Femur (tissue), 1 donor: Measurements from ENCODE around the gene TPM2.

Source experiments
- DNase-seq: peaks from one replicate; pipeline ENCODE4 v3.0.0-alpha.2; 2017

TPM2 gene

GRCh38 chr9:35717132-35717870 lies 27.6 kb upstream of the TPM2 start:
- no peak for DNase-seq

DNA sequence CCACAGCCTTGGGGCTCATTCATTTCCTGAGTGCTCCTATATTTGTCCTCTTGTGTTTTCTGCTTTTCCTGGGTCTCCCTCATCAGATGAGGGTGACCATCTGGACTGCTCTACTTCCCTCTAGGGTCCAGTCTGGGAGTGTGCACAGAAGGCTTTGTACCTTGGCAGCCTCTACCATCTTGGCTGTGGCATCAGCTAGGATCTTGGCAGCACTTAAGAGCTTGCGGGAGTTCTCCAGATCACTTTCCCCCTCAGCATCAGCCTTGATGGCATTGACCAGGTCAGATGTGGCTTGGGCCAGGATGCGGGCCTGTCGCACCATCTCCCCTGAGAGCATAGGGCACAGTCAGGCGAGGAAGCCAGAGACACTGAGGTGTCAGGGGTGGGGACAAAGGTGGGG lies 26.5 kb upstream of the TPM2 start:
- DNase-seq = no peak

GRCh38 chr9:35714579-35715252 lies 25.0 kb upstream of the TPM2 start:
- no peak for DNase-seq

DNA sequence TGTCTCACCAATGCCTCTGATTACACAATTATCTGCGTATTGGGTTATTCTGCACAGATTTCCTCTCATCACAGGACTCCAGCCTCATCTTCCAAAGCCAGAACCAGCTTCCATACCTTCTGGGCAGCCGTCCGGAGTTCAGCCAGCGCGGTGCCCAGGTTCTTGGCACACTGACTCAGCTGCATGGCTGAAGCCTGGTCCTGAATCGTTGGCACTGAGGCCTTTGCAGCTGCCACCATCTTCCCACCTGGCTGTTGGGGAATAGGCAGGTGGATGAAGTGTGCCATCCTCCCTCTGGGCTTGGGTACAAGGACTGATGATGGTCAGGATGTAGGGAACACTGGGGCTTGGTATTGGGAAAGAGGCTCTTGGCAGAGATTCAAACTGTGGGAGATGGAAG lies 24.4 kb upstream of the TPM2 start:
- no peak for DNase-seq

GRCh38 chr9:35713578-35713977 lies 23.9 kb upstream of the TPM2 start:
- DNase-seq = no peak

- DNase-seq = no peak
Observed at GRCh38 chr9:35712762-35713400, 23.2 kb upstream of the TPM2 start.

DNA sequence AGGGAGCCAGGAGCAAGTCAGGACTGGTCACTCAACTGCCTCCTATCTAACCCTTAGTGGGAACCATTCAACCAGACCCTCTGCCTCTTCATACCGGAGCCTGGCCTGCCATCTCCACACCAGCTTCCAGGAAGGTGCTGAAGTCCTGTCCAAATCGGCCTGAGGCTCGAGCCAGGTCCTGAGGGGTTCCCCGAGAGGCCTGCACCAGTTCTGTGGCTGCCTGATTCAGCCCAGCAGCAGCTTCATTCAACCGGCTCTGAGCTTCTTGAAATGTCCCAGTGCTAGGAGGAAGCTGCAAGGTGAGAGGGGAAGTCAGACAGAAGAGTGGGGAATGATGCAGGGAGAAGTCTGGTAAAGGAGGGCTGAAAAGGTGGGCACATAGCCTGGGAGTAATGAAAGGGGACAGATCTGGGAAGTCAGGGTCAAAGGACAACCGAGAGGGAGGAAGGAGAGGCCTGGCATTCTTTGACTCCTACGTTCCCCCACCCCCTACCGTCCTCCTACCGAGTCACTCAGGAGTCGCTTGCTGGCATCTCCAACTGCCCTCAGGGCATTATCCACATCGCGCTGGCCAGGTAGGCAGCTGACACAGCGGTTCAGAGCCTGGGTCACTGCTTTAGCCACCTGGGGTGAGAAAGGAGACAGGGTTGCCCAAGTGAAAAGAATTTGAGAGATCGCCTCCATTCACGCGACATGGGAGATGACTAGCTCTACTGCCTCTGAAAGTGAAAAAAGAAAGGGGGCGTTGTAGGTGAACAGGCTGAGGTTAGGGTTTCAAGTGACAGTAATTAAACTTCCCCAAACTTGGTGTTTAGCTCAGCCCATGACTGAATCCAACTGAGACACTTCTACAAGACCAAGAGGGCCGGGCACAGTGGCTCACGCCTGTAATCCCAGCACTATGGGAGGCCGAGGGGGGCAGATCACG lies 22.0 kb upstream of the TPM2 start:
- DNase-seq = no peak

DNA sequence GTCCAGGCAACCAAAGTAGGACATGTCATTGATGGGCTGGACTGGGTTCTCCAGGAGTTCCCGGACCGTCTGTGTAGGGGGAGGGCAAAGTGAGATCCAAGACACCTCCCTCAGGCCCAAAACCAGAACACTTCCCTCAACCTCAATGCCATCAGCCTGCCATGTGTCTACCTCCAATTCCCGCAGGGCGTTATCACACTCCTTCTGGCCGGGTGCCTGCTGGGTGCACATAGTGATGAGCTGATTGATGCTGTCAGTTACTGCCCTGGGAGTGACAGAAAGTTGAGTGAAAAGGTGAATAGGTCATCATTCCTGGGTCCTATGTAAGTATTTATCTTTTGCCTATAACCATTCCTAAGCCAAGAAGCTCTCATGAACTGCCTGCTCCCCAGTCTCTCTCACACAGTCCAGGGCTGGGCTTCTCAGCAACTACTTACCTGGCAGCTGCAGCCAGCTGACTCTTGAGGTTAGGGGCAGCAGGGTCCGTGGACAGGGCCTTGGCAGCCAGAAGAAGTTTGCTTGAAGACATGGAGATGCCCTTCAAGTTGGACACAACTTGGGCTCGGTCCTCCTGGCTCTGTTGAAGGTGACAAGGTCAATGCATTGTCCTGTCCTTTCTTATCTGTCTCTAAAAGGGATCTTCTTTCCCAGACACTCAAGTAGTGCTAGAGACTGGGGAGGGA lies 21.2 kb upstream of the TPM2 start:
- DNase-seq = no peak

GRCh38 chr9:35708146-35708545 lies 18.4 kb upstream of the TPM2 start:
- DNase-seq = no peak

- no peak for DNase-seq
Observed at GRCh38 chr9:35706951-35707350, 17.2 kb upstream of the TPM2 start.

DNA sequence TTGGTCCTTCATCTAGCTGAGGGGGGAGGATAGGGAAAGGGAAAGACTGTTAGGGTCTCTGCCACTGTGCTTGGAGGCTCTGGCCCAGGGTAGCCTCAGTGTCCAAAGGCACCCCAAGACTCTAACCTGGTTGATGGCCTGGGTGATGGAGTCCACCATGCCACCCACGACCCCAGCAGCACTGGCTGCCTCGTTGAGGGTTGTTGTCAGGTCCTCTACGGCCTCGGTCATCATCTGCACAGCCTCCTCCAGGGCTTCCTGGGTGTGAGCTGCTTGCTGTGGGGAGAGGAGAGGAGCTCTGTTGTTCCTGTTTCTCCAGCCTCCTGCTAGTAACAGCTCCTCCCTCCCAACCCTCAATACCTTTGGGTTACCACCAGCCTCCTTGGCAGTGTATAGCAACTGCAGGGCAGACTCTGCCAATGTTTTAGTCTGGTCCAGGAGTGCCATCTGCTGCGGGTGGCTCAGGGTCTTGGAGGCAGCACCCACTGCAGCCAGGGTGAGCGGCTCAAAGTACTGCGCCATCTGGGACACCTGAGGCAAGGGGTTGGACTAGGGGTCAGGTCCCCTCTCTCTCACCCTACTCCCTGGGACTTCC lies 16.2 kb upstream of the TPM2 start:
- no peak for DNase-seq

DNA sequence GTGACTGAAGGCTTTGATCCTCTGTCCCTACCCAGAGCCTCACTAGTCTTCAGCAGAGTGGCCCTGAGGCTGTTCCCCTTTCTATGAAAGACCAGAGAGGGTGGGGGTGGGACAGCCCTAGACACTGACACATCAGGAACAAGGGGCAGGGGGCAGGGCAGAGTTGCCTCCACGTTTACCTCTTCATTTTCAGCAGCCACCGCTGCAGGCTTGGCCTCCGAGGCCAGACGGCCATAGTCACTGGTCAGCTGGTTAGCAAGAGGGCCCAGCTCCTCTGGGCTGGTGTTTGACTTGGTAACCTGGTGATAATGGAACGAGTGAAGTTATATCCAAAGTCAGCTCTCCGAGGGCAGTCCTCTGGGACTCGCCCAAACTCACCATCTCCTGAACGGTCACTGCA lies 15.6 kb upstream of the TPM2 start:
- DNase-seq = no peak

- no peak for DNase-seq
Observed at GRCh38 chr9:35703906-35704672, 14.4 kb upstream of the TPM2 start.

DNA sequence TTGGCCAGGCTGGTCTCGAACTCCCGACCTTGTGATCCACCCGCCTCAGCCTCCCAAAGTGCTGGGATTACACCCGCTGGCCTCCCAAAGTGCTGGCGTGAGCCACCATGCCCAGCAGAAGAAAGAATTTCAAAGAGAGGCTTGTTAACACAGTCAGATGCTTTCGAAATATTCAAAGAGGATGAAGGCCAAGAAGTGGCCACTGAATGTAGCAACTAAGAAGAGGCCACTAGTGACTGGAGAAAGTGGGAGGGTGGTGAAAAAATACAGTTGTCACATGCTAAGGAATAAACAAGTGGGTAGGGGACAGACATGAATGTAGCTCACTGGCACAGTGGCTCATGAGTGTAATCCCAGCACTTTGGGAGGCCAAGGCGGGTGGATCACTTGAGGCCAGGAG lies 13.0 kb upstream of the TPM2 start:
- DNase-seq = no peak

- no peak for DNase-seq
Observed at GRCh38 chr9:35700942-35701341, 11.2 kb upstream of the TPM2 start.

DNA sequence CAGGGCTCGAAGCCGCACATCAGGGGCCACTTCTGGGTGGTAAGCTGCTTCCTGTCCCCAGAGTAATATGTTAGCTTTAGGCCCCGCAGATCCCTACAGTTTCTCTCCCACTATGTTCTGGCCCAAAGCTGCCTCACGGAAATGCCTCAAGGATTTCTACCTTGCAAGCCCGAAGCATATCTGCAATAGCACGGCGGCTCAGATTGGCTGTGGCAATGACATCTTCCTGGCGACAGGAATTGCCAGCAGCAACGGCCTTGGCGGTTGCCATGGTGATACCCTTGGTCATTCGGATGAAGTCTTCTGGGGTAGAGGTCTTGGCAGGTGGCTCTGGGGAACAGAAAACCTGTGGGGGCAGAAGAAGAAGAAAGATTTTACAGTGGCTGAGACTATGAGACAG lies 10.3 kb upstream of the TPM2 start:
- no peak for DNase-seq

GRCh38 chr9:35698231-35698630 lies 8.5 kb upstream of the TPM2 start:
- no peak for DNase-seq

DNA sequence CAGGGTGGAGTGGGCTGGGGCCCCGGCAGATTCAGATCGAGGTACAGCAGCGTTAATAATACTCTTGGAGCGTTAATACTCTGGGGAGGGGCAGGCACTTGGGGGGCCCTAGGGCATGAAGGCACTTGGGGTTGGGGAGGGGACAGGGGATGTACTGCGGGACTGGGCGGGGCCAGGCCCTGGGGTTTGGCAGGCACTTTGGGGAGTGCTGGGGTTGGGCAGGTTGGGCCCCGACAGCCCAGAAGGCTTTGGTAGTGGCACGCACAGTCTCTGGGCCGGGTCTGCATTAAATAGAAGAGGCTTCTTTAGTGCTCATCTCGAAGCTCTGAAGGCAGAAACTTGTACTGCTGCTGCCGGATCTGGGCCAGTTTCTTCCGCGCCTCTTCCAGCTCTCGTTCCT lies 7.8 kb upstream of the TPM2 start:
- no peak for DNase-seq

- DNase-seq = peak; percentile 62
Observed at GRCh38 chr9:35696520-35697215, 6.9 kb upstream of the TPM2 start.

DNA sequence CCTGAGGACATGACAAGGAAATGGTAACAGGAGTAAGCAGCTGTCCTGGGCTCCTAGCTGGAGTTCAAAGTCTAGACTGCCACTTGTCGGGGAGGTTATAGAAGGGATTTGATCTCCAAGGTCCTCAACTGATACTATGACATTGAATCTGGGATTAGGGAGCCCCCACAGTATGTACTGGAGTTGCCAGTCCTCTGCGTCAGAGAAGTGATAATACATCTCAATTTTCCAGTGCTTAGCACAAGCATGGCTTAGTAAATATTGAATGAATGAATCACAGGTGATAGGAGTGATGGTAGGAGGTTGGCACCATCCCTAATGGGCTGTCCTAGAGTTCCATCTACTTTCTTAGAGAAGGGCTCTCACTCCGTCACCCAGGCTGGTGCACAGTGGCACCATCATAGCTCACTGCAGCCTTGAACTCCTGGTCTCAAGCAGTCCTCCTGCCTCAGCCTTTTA lies 6.2 kb upstream of the TPM2 start:
- no peak for DNase-seq
